ENCODE measurements around the gene TMEM131. TPM values are rescaled to one million over a fixed set of nuclear protein-coding genes. Genes with fewer than 3 reads are reported as not detected.

Gene TMEM131
- total and polyA plus RNA-seq, 2 of the 8 experiments (the other 6 are each of a cell fraction or from before 2014, with no cell fraction given) = 9.7 to 22.9 TPM

DNA sequence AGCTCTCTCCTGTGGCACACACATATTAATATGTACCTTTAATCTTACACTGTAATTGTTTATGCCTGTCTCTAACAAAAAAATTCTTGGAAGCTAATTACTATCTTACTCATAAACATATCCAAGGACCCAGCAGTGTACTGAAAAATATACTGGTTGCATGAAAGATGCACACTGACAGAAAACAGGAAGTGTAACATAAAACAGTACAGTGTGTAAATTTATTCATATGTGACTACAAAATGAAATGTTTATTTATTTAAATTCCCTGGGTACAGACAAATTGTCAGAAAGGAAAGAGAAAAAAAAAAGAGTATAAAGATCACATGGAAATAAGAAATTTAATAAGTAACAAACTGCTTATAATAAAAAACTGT is 28.5 kb downstream of the TMEM131 start:
- Histone ChIP-seq H2BK120ac (replicated peaks; ENCODE audit: low read depth, low read length) (no peak overlapping the region), H2BK12ac (ENCODE audit: low read depth, low read length) (no peak overlapping the region), H2BK5ac (ENCODE audit: low read depth, low read length) (no peak overlapping the region), H4K20me1 (replicated peaks in 1 of 2; ENCODE audit: control insufficient read depth in 1 of 2, insufficient read depth in 2 of 2, low read length in 2 of 2) (peaks cover 0 to 7% of the 10 kb centered on the region in 2 experiments), H3K4me3 (ENCODE audit: extremely low read depth in 1 of 4, insufficient read depth in 2 of 4, low read depth in 3 of 4, low read length in 4 of 4) (no peak overlapping the region), H3K18ac (ENCODE audit: extremely low read depth, low read length) (no peak overlapping the region), H3K9ac (replicated peaks in 1 of 4; ENCODE audit: extremely low read depth in 1 of 4, low read depth in 3 of 4, low read length in 3 of 4) (no peak overlapping the region), H3K79me1 (ENCODE audit: low read depth, low read length) (peaks cover 4% of the 10 kb centered on the region), H4K91ac (replicated peaks; ENCODE audit: insufficient read length, low read length) (no peak overlapping the region), H2BK20ac (ENCODE audit: low read length) (no peak overlapping the region), H3K27ac (ENCODE audit: low read depth, low read length) (no peak overlapping the region), H3K4me2 (ENCODE audit: insufficient read depth in 1 of 2, low read depth in 2 of 2, low read length in 2 of 2) (no peak overlapping the region), H3K36me3 (ENCODE audit: control insufficient read depth in 2 of 4, insufficient read depth in 4 of 4, low read length in 3 of 4) (no peaks in the 10 kb centered on the region), H3K27me3 (replicated peaks in 1 of 4; ENCODE audit: control insufficient read depth in 3 of 4, extremely low read depth in 1 of 4, insufficient read depth in 3 of 4, low read length in 3 of 4) (no peaks in the 10 kb centered on the region), H3K9me3 (ENCODE audit: insufficient read depth in 2 of 2, low read depth in 1 of 2, low read length in 1 of 2) (no peaks in the 10 kb centered on the region), H4K5ac (ENCODE audit: insufficient read length, low read depth, low read length) (no peak overlapping the region), H2BK15ac (ENCODE audit: low read length) (no peak overlapping the region), H3K79me2 (ENCODE audit: control insufficient read depth in 1 of 2, insufficient read depth in 2 of 2, low read length in 2 of 2) (peaks cover 0 to 66% of the 10 kb centered on the region in 2 experiments; a peak in 3 of 4 replicates), H4K8ac (ENCODE audit: extremely low read depth, insufficient read depth, low read length) (no peak overlapping the region), H3K4me1 (replicated peaks in 1 of 4; ENCODE audit: control insufficient read depth in 3 of 4, insufficient read depth in 4 of 4, low read length in 3 of 4) (peaks cover 0 to 5% (median 0%) of the 10 kb centered on the region in 4 experiments; a peak in 1 of 7 replicates), H3K23me2 (ENCODE audit: low read depth, low read length) (no peaks in the 10 kb centered on the region), H3K56ac (replicated peaks; ENCODE audit: insufficient read length, low read depth, low read length) (no peak overlapping the region), H3K4ac (replicated peaks; ENCODE audit: insufficient read length, low read depth, low read length) (no peak overlapping the region), H3K23ac (ENCODE audit: insufficient read length) (no peak overlapping the region), H2AFZ (ENCODE audit: low read length) (no peak overlapping the region), H3K14ac (ENCODE audit: insufficient read length) (no peak overlapping the region), H2AK5ac (ENCODE audit: low read depth, low read length) (no peak overlapping the region)
- ChIA-PET CTCF (ENCODE audit: partially characterized antibody) (interaction anchor here (0.6 kb wide), 1 partner anchor 129 kb away, joined by 3 read pairs; no protein-coding TSS in a partner anchor), POLR2A (ENCODE audit: partially characterized antibody) (interaction anchor here (0.6 kb wide), 1 partner anchor 228 kb away, joined by 3 read pairs; no protein-coding TSS in a partner anchor)
- no peak for DNase-seq (ENCODE audit: low read depth in 1 of 2, low spot score in 2 of 2)
- no peak for FAIRE-seq
- TF ChIP-seq CBX5 (IDR thresholded peaks at IDR 0.05; ENCODE audit: low read depth, low read length) (no peak), POU5F1 (IDR thresholded peaks at IDR 0.05; ENCODE audit: low read depth, low read length) (no peak), POLR2A (IDR thresholded peaks at IDR 0.05; ENCODE audit: control extremely low read depth in 1 of 2, low read depth in 2 of 2, low read length in 2 of 2) (no peak)
- TF ChIP-seq, protein P1, sequence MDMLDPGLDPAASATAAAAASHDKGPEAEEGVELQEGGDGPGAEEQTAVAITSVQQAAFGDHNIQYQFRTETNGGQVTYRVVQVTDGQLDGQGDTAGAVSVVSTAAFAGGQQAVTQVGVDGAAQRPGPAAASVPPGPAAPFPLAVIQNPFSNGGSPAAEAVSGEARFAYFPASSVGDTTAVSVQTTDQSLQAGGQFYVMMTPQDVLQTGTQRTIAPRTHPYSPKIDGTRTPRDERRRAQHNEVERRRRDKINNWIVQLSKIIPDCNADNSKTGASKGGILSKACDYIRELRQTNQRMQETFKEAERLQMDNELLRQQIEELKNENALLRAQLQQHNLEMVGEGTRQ (IDR thresholded peaks at IDR 0.05; ENCODE audit: low read length) = no peak

All from H1 (cell line).